ENCODE data around the gene INHA. TPM values are rescaled to one million over a fixed set of nuclear protein-coding genes. Genes with fewer than 3 reads are reported as not detected.
A peak's percentile ranks its signal among the peaks of the same experiment; 100 is the strongest.

The INHA gene
- total RNA-seq, 1 donor from 2014 or later = 3.7 TPM

GRCh38 chr2:219538956-219539788 lies 32.9 kb upstream of the INHA start:
- Mint-ChIP-seq H3K9me3 (no peaks in the 10 kb centered on the region), H3K27me3 (ENCODE audit: low read depth) (no peaks in the 10 kb centered on the region), H3K27ac (peak overlapping the region; percentile 47), H3K4me3 (no peak overlapping the region), H3K36me3 (peaks cover 8% of the 10 kb centered on the region), H3K4me1 (peaks cover 15% of the 10 kb centered on the region)
- DNase-seq (ENCODE audit: low spot score in 2 of 2, unreplicated experiment in 2 of 2) = no peak
- no peak for TF ChIP-seq CTCF (IDR thresholded peaks at IDR 0.05; ENCODE audit: unreplicated experiment)

GRCh38 chr2:219539926-219540678 lies 32.0 kb upstream of the INHA start:
- Mint-ChIP-seq H3K4me3 (no peak overlapping the region), H3K27ac (no peak overlapping the region), H3K36me3 (peaks cover 8% of the 10 kb centered on the region), H3K27me3 (ENCODE audit: low read depth) (peaks cover 6% of the 10 kb centered on the region), H3K9me3 (no peaks in the 10 kb centered on the region), H3K4me1 (peaks cover 23% of the 10 kb centered on the region)
- DNase-seq (ENCODE audit: low spot score in 2 of 2, unreplicated experiment in 2 of 2) = no peak
- TF ChIP-seq CTCF (IDR thresholded peaks at IDR 0.05; ENCODE audit: unreplicated experiment) = no peak

GRCh38 chr2:219540784-219541504 lies 31.2 kb upstream of the INHA start:
- Mint-ChIP-seq H3K27ac (no peak overlapping the region), H3K27me3 (ENCODE audit: low read depth) (peaks cover 8% of the 10 kb centered on the region), H3K4me3 (peak overlapping the region; percentile 80), H3K4me1 (peaks cover 23% of the 10 kb centered on the region), H3K9me3 (no peaks in the 10 kb centered on the region), H3K36me3 (peaks cover 8% of the 10 kb centered on the region)
- TF ChIP-seq CTCF (IDR thresholded peaks at IDR 0.05; ENCODE audit: unreplicated experiment) = no peak
- DNase-seq (ENCODE audit: low spot score in 2 of 2, unreplicated experiment in 2 of 2) = no peak

GRCh38 chr2:219541611-219542180 lies 30.4 kb upstream of the INHA start:
- TF ChIP-seq CTCF (IDR thresholded peaks at IDR 0.05; ENCODE audit: unreplicated experiment) = peak; percentile 100
- DNase-seq (ENCODE audit: low spot score in 2 of 2, unreplicated experiment in 2 of 2) = peak; percentile 79 to 91
- Mint-ChIP-seq H3K4me3 (peak overlapping the region; percentile 80), H3K9me3 (no peaks in the 10 kb centered on the region), H3K36me3 (peaks cover 8% of the 10 kb centered on the region), H3K27ac (peak overlapping the region; percentile 43), H3K4me1 (peaks cover 23% of the 10 kb centered on the region), H3K27me3 (ENCODE audit: low read depth) (peaks cover 10% of the 10 kb centered on the region)

GRCh38 chr2:219542931-219543595 lies 29.0 kb upstream of the INHA start:
- Mint-ChIP-seq H3K4me3 (peak overlapping the region; percentile 80), H3K4me1 (peaks cover 23% of the 10 kb centered on the region), H3K27ac (peak overlapping the region; percentile 83), H3K36me3 (peaks cover 10% of the 10 kb centered on the region), H3K9me3 (no peaks in the 10 kb centered on the region), H3K27me3 (ENCODE audit: low read depth) (peaks cover 10% of the 10 kb centered on the region)
- TF ChIP-seq CTCF (IDR thresholded peaks at IDR 0.05; ENCODE audit: unreplicated experiment) = no peak
- peak in 1 of 2 experiments; percentile 73 for DNase-seq (ENCODE audit: low spot score in 2 of 2, unreplicated experiment in 2 of 2)

Measured in mesothelial cell of epicardium (in vitro differentiated cells).